Measurements from ENCODE around the gene TEX2. TPM values are rescaled to one million over a fixed set of nuclear protein-coding genes. Genes with fewer than 3 reads are reported as not detected.

Gene TEX2
- polyA plus RNA-seq, 3 donors = 12.2 to 18.9 (median 12.5) TPM

DNA sequence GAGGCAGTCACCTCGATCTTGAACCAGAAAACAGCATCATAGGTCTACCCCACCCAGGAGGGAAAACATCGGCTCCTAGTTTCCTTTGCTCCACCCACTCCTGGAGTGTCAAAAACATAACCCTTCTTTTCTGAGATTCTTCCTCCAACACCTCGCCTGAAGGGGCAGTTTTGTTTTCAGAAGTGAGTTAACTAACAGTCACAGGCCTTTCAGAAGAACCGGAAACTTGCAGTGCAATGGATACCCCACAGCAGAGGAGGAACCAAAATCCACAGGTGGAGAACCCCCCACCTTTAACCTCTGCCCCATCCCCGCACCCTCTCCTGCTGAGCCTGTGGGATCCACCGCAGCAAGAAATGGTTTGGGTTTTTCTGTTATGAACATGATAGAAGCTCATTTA is 7.8 kb upstream of the TEX2 start:
- no peak overlapping the region for H3K27ac ChIP-seq (ENCODE audit: low read depth, low read length)
- 63 to 87% (median 64%) methylated on average over 6 of the region's 6 CpGs for WGBS, 3 donors

DNA sequence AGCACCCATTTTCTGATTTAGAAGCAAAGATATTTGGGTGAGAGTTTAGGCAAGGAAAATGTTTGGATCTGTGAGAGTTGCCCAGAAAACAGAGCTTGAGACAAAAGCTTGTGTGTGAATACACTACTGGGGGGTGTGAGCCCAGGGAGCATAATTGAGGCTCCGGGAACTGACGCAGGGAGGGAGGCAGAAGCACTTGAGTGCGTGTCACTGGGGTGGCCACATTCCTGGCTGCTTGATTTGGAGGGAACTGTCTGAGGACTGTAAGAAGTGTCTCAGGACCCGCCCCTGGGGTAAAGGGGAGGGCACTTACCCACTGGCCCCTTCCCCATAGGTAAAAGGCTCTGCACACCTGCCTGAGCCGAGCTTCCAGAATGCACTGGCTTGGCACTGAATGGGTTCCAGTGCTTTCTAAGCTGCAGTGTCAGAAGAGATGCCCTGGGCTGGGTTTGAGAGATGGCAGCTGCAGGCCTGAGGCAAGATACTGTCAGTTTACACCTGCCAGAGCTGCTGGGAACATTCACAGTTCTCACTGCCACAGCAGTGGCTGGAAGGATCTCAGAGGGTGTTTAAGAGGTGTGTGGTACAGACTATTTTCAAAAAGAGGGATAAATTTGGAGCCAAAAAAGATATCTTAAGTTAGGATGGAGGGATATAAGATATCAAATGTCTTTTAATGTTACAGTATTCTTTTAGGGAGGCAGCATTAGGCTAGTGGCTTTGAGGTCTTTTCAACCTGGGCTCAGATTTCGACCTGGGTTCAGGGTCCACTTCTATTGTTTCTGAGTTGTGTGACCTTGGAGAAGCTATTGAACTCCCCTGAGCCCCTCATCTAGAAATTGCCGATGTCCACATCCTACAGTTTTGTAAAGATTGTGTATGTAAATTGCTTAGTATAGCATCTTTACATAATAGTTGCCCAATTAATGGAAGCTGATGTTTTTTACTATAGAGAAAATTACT is 6.9 kb upstream of the TEX2 start:
- WGBS, 3 donors = 69 to 74% (median 71%) methylated on average over 7 of the region's 7 CpGs

DNA sequence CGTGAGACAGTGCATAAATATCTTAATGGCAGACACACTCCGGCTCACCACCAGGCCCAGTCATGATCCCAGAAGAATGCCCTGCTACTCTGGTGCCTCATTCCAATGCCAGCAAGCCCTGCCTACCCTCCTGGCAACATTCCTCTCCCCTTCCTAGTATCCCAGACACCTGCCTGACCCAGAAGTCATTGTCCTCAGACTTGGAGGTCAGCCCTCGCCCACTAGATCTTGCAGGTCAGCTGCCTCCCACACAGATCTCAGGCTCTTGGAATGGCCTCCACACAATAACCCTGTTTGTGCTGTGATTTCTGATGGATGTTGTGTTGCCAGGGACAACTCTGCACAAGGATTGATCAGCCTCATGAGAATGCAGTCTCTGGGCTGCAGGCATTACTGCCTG is 1.8 kb upstream of the TEX2 start:
- H3K27ac ChIP-seq (ENCODE audit: low read depth, low read length) = no peak overlapping the region
- 70 to 82% (median 79%) methylated on average over 3 of the region's 3 CpGs for WGBS, 3 donors

More for the DNA sequence above, 6.9 kb upstream of the TEX2 start:
- H3K27ac ChIP-seq (ENCODE audit: low read depth, low read length) = no peak overlapping the region

DNA sequence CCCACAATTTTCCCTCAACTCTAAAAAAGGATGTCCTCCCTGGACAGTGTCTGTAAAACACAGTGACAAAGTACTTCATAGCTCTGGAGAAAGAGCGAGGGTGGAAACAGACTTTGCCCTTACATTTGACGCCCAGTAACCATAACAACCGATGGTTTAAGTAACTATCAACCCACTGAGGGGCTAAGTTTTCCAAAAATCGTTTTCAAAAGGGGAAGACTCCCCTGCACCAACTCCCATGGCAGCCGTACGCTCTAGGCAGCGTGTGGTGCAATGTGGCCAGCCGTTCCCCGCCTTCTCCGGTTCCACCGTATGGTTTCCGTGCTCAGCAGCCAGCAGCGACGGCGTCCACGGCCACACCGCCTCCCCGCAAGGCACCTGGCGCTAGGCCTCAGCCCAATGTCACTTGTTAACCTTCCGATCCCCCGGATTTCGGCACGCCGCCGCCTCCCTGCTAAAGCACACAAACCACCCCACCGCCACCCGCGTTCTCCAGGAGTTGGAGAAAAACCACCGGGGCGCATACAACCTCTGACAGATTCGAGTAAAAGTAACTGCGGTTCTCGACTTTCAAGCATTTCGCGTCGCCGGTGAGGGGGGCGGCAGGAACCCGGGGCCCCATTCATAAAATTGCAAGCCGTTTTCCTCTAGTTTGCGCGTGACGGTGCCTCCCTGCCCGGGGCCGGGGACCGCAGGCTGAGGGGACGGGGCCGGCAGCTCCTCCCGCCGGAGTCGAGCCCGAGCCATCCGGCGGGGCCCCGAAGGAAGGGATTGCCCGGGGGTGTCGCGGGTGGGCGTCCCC is 661 bp downstream of the TEX2 start:
- 0 to 1% (median 1%) methylated on average over 51 to 59 of the region's 59 CpGs for WGBS, 3 donors
- H3K27ac ChIP-seq (ENCODE audit: low read depth, low read length) = peak overlapping the region; percentile 32

DNA sequence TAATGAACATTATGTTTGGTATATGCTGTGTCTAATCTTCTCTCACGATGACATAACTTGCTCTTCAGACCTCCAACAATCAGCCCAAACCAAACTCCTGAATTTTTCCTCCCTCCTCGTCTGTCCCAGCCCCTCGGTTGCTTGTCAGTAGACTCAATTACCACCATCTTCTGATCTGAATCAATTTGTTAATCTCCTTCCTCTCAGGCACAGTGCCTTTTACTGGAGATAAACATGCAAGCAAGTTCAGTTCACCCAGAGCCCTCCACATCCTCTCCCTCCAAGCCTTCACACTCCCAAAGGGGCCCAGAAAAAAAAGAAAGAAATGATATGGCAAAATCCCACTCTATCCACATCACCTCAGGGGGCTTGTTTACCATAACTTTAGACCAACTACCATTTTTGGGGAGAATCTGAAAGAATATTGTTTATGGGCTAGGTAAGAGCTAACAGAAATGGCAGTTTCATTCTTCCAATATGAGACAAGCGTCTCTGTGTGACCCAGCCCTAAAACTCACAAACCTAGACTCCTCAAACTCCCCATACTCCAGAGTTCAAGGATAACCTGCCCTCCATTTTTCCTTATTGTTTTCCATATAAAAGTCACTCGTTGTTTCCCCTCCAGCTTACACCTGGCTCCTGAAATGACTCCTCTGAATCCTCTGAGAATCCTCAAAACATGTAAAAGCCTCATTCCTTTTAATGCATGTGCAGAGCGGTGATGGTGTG is 1.5 kb downstream of the TEX2 start:
- H3K27ac ChIP-seq (ENCODE audit: low read depth, low read length) = no peak overlapping the region
- 28 to 59% (median 57%) methylated on average over 6 of the region's 6 CpGs for WGBS, 3 donors

DNA sequence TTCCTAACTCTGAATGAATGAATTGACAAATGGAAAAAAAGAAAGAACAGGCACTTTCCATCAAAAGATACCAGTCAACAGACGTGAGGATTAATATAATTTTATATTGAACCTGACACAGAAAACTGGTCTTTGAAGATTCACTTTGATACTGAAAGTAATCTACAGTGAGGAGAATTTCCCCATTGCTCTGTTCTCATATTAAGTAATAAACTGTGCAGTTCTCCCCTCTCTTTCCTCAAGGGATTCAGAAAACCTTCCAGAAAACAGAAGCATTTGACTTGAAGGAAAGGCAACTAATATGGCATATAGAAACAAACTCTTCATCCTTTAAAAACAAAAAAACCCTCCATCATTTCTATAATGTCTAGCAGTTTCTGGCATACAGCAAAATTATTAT is 2.2 kb downstream of the TEX2 start:
- WGBS, 3 donors = 30 to 59% (median 49%) methylated on average over 1 of the region's 1 CpG
- H3K27ac ChIP-seq (ENCODE audit: low read depth, low read length) = no peak overlapping the region

DNA sequence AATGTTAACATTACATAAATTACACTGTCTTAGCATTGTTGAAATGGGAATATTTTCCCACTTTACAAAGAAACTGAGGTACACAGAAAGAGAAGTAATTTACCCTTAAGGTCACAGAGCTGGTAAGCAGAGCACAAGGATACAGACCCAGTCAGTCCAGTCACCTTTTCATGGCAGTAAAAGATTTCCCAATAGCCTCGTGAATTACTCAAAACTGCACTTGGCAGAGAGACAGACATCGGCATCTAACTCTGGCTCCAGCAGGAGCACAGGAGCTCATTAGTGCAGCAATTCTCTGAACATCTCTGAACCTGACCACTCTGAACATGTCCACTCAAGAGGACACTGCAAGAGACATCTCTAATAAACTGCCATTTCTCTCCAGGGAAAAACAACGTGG is 3.1 kb downstream of the TEX2 start:
- 22 to 39% (median 37%) methylated on average over 3 of the region's 3 CpGs for WGBS, 3 donors
- H3K27ac ChIP-seq (ENCODE audit: low read depth, low read length) = no peak overlapping the region

DNA sequence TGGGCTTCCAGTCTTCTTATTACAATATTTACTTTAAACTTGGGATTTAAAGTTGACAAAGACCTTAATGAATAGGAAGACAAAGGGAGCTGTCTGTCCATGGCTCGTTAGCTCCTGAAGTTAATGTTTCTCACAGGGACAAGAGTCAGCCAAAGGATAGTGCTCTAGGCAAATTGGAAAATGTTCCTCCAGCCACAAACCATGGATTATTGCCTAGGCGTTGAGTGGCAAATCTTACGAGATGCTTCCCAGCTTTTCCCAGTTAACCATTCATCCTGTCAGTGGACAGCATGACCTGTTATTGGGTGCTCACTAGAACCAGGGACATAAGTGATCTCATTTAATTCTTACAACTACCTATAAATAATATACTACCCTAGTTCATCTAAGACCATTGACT is 3.6 kb downstream of the TEX2 start:
- H3K27ac ChIP-seq (ENCODE audit: low read depth, low read length) = no peak overlapping the region
- 69 to 97% (median 94%) methylated on average over 3 of the region's 3 CpGs for WGBS, 3 donors

DNA sequence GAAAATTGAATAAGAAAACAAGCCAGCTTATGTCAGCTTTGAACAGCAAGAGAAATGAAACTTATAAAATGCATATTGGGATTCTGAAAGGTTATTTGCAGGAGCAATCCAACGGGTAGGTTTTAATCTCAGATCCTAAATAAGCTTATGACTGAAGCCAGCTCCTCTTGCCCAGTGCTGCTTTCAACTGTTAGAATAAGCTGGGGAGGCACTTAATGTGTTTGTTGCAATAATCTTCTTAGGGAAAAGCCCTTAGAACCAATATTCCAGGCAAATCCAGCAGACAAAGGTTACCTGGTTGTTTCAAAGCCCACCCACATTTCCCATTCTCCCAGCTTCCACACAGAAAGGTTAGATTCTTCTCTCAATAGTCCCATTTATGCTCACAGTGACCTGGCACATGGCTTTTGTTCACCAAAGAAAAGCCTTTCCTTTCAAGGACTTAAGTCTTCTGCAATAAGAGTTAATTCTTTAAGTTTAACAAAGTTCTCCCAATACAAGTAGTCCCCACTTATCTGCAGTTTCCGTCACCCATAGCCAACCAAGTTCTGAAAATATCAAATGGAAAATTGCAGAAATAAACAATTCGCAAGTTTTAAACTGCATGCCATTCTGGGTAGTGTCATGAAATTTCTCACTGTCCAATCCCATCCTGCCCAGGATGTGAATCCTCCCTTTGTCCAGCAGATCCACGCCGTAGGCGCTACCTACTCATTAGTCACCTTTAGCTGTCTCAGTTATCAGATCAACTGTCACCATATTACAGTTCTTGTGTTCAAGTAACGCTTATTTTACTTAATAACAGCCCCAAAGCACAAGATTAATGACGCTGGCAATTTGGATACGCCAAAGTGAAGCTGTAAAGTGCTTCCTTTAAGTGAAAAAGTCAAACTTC is 5.9 kb downstream of the TEX2 start:
- H3K27ac ChIP-seq (ENCODE audit: low read depth, low read length) = no peak overlapping the region
- 43 to 89% (median 86%) methylated on average over 9 of the region's 9 CpGs for WGBS, 3 donors

DNA sequence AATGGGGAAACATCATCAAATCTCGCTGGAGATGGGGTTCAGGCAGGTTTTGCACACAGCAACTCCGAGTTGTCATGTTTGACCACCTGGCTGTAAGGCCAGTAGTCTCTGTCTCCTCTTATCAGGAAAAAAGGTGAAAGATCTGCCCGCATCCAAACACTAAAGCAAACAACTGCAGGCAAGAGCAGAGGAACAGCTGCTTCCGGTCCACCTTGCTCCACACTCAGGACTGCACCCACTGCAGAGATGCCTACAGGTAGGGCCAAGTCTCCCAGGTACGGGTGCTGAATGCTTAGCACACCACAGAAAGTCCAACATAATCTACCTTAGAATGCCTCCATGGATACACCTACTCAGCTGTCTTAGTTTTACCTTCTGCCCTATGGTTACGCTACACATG is 7.3 kb downstream of the TEX2 start:
- 49 to 93% (median 91%) methylated on average over 6 of the region's 6 CpGs for WGBS, 3 donors

DNA sequence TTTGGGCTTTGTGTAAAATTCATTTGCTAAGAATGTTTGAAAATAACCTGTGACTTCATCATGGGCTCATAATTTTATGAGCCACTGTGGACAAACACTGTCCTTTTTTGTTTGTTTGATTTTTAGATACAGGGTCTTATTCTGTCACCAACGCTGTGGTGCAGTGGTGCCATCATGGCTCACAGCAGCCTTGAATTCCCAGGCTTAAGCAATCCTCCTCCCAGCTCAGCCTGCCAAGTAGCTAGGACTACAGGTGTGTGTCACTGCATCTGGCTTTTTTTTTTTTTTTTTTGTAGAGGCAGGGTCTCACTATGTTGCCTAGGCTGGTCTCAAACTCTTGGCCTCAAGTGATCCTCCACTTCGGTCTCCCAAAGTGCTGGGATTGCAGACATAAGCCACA is 8.3 kb downstream of the TEX2 start:
- 40 to 96% (median 94%) methylated on average over 2 of the region's 2 CpGs for WGBS, 3 donors
- no peak overlapping the region for H3K27ac ChIP-seq (ENCODE audit: low read depth, low read length)

More for the DNA sequence above, 7.3 kb downstream of the TEX2 start:
- H3K27ac ChIP-seq (ENCODE audit: low read depth, low read length) = no peak overlapping the region

DNA sequence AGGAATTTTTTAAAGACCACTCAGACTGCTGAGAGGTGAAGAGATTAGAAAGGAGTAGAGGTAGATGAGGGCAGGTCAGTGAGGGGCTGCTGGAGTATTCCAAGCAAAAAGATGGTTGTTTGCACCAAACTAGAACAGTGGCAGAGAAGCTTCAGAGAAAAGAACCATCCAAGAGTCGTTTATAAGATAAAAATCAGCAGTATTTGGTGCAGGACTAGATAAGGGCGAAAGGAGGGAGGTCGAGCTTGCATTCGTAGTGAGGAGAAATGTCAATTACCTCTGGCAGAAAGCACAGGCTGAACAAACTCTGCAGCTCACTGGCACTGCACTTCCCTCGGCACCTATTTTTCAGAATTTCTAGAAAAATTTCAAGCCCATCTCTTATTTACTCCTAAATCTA is 9.6 kb downstream of the TEX2 start:
- no peak overlapping the region for H3K27ac ChIP-seq (ENCODE audit: low read depth, low read length)
- 56 to 89% (median 83%) methylated on average over 5 of the region's 5 CpGs for WGBS, 3 donors

DNA sequence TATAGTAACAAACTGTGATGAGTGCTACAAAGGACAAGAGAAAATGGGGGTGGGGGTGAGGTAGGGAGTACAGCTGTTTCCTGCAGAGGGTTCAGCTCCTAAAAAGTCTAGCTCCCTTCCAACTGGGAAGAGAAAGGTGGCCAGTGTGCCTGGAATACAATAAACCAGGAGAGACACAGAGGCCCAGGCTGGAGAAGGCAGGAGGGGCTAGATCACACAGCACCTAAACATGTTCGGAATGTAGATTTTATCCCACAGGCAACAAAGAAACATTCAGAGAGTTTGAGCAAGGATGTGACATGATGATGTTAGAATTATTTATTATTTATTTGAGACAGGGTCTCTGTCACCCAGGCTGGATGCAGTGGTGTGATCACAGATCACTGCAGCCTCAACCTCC is 10.2 kb downstream of the TEX2 start:
- H3K27ac ChIP-seq (ENCODE audit: low read depth, low read length) = no peak overlapping the region
- WGBS, 3 donors = 86 to 100% (median 95%) methylated on average over 1 of the region's 1 CpG

DNA sequence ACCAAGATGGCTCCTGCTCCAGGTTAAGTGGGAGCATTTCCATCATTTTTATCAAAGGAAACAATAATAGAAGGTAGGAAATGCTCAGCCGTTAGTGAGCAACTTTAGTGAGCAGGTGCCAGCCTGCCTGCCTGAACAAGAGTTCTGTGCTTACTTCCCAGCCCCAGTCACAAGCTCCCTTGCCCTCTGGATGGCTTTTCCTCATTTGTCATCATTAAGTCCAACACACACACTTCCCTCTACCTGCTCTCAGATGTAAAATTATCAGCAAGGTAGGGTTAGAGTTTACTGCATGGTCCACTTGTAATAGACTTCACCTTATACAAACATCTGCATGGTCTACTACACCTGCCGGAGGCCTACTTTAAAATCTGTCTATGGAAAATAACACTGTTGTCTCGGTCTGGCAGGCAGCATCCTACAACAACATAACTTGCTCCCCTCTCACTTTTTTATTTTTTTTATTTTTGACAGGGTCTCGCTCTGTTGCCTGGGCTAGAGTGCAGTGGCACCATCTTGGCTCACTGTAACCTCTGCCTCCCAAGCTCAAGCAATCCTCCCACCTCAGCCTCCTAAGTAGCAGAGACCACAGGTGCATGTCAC is 12.7 kb downstream of the TEX2 start:
- 79 to 91% (median 89%) methylated on average over 4 of the region's 4 CpGs for WGBS, 3 donors
- no peak overlapping the region for H3K27ac ChIP-seq (ENCODE audit: low read depth, low read length)

DNA sequence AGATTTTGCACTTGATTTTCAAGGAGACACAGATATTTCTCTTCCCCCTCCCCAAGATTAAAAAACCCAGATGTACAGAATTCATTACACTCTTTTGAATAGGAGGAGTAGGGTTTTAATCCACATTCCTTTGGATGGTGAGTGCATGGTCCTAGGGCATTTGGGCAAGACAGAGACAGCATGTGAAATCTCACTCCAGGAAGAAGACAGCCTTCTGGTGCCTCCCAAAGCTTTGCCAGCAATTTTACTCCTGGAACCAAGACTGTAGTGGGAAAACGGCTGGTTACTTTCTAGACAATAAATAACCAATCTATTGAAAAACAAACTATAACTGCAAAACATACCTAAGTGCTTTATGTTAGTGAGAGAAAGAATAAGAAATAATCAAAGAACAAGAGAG is 15.2 kb downstream of the TEX2 start:
- H3K27ac ChIP-seq (ENCODE audit: low read depth, low read length) = no peak overlapping the region
- WGBS, 3 donors = 58 to 91% (median 84%) methylated on average over 1 of the region's 1 CpG

DNA sequence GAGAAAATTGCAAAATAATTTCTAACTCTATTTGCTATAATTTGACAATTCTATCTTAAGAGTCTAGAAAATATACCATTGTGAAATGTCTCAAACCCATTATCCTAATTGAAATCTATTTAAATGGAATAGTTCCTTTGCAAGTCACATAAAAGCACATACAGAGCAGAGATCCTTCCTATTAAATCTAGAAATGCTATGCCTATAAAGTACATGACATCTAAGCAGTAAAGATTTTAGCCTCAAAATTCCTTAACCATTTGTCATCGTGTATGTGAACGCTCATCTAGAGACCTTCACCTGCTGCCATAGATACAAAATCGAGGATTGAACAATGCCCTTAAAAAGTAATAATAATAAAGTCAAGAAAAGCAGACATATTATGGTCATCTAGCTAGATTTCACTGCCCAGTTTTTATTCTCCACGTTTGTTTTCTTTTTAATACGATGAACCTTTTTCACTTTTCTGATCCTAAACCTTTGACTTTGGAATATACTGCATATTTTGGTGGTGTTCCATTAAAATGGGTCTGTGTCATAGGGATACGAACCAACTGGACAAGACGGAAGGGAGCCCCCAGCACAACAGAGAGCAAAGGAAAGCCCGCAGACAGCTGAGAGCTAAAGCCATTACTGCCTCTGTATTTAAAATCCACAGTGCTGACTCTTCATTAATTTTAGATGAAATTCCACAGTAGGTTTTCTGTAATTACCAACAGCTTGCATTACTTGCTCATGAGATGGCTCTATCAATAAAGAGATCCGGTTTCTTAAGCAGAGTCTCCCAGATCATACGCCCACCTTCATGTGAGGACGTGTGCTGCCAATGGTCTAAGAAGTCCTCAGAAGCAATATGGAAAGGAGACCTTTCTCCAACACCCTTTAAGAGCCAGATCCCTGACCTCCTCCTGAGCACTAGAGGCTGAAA is 17.6 kb downstream of the TEX2 start:
- 92 to 95% (median 94%) methylated on average over 11 of the region's 11 CpGs for WGBS, 3 donors
- H3K27ac ChIP-seq (ENCODE audit: low read depth, low read length) = no peak overlapping the region

All from adipose tissue (tissue), 3 donors.